Measurements from ENCODE around the gene RPL10A.

GRCh38 chr6:35508542-35508941 is 40.3 kb downstream of the RPL10A start:
- TF ChIP-seq POLR2AphosphoS5 (IDR thresholded peaks at IDR 0.05) (no peak), POLR2A (IDR thresholded peaks at IDR 0.05) (no peak)

Measured in prostate gland (tissue), 1 donor.